Testis (tissue), 3 donors: Measurements from ENCODE around the gene NPSR1. TPM values are rescaled to one million over a fixed set of nuclear protein-coding genes. Genes with fewer than 3 reads are reported as not detected.

Source experiments
- DNase-seq: peaks from one replicate; pipeline ENCODE4 v3.0.0-alpha.2; 2019
- H3K27ac ChIP-seq, 2 donors: fragments of 200-600 bp; sonication (generic); one replicate each; pipeline ENCODE4 v1.5.1; 2019
- H3K27me3 ChIP-seq: fragments of 200-600 bp; sonication (generic); one replicate; pipeline ENCODE4 v1.5.1; 2019
- H3K36me3 ChIP-seq: fragments of 200-600 bp; sonication (generic); one replicate; pipeline ENCODE4 v1.5.1; 2017; ENCODE audit warnings: low read depth; ENCODE audit errors: missing control alignments
- H3K4me1 ChIP-seq: fragments of 200-600 bp; sonication (generic); one replicate; pipeline ENCODE4 v1.5.1; 2019
- H3K4me3 ChIP-seq, 2 donors: fragments of 200-600 bp; sonication (generic); one replicate each; pipeline ENCODE4 v1.5.1; 2017 to 2019
- H3K9me3 ChIP-seq: fragments of 200-600 bp; sonication (generic); one replicate; pipeline ENCODE4 v1.5.1; 2017
- POLR2A ChIP-seq: fragments of 450-650 bp; IDR thresholded peaks from one replicate; pipeline ENCODE4 v1.6.1; 2017; ENCODE audit warnings: antibody characterized with exemption, mild to moderate bottlenecking, moderate library complexity
- WGBS, 2 donors: methylation state at CpG; one replicate each; pipeline ENCODE4 v1.1.5; 2018; 5-methylcytosine and 5-hydroxymethylcytosine counted together
- intact Hi-C: fragments of 100-400 bp; cut with DNase I; formaldehyde crosslinking; loops from one replicate; pipeline ENCODE4 v1.15.1; 2023; ENCODE audit warnings: low total_unique reads
- polyA plus RNA-seq: library from polyadenylated mRNA; stranded (reverse); fragments of 350-450 nt; fragmentation: Illumina TruSeq; extraction: RNeasy Lipid Tissue Mini Kit (QIAGEN cat#74804); gene quantifications from one replicate; pipeline ENCODE4 v1.2.3, GENCODE V29; 2014; ENCODE audit warnings: low read depth, low replicate concordance; ENCODE audit not compliant: insufficient read depth
- total RNA-seq, 2 donors: library from RNA; depleted of rRNA; stranded (reverse); fragments of >200 nt; gene quantifications; one replicate each; pipeline ENCODE4 v1.2.3, GENCODE V29; 2016
- TF ChIP-seq, protein P1 (sequence below), 3 experiments: fragments of 450-650 bp in 2 of 3; fragments of 200-600 bp in 1 of 3; sonication (generic) in 1 of 3; IDR thresholded peaks; one replicate each; pipeline ENCODE4 v1.5.1; 2016 to 2019; ENCODE audit warnings: antibody characterized with exemption in 3 of 3, mild to moderate bottlenecking in 2 of 3, moderate library complexity in 1 of 3

The NPSR1 gene
- total and polyA plus RNA-seq, 3 donors from 2014 or later = 0.25 to 0.54 TPM; not detected in 1

DNA sequence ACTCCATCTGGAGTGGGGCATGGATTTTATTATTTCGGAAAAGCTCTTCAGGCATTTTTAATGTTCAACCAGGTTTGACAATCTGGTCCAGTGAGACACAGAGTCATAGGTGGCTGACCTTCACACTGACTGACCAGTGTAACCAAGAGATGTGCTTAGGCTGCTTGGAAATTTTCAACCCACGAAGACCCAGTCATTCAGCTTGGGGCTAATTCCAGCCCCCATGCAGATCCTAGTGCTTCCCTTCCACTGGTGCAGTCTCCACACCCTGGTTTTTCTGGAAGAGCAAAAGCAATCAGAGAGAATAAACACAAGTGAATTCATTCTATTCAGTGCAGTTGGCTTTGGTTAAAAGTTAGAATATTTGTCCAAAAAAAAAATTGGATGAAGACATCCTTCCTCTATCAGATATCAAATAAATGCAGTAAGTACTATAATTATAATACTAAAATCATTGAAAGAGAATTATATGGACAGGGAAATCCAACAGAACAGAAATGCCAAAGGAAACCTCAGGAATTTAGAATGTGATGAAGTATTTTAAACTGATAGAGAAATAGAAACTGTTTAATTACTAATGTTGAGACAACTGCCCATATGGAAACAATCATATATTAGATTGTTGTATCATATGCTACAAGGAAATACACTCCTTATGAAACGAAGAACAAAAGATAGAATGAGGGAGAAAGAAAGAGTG lies 178.0 kb downstream of the NPSR1 start:
- H3K27me3 ChIP-seq = no peaks in the 10 kb centered on the region
- 67 to 76% methylated on average over 3 of the region's 3 CpGs for WGBS, 2 donors
- H3K9me3 ChIP-seq = no peaks in the 10 kb centered on the region
- intact Hi-C loops = no loop called here
- no peak overlapping the region for H3K4me3 ChIP-seq
- no peaks in the 10 kb centered on the region for H3K36me3 ChIP-seq
- no peaks in the 10 kb centered on the region for H3K4me1 ChIP-seq
- TF ChIP-seq, protein P1, sequence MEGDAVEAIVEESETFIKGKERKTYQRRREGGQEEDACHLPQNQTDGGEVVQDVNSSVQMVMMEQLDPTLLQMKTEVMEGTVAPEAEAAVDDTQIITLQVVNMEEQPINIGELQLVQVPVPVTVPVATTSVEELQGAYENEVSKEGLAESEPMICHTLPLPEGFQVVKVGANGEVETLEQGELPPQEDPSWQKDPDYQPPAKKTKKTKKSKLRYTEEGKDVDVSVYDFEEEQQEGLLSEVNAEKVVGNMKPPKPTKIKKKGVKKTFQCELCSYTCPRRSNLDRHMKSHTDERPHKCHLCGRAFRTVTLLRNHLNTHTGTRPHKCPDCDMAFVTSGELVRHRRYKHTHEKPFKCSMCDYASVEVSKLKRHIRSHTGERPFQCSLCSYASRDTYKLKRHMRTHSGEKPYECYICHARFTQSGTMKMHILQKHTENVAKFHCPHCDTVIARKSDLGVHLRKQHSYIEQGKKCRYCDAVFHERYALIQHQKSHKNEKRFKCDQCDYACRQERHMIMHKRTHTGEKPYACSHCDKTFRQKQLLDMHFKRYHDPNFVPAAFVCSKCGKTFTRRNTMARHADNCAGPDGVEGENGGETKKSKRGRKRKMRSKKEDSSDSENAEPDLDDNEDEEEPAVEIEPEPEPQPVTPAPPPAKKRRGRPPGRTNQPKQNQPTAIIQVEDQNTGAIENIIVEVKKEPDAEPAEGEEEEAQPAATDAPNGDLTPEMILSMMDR (IDR thresholded peaks at IDR 0.05) = no peak
- TF ChIP-seq POLR2A = no peak
- H3K27ac ChIP-seq = no peak overlapping the region
- no peak for DNase-seq

GRCh38 chr7:34837316-34837715 lies 179.3 kb downstream of the NPSR1 start:
- Histone ChIP-seq H3K36me3 (no peaks in the 10 kb centered on the region), H3K4me3 (no peak overlapping the region), H3K9me3 (no peaks in the 10 kb centered on the region), H3K27me3 (no peaks in the 10 kb centered on the region), H3K27ac (no peak overlapping the region), H3K4me1 (no peaks in the 10 kb centered on the region)
- no peak for DNase-seq
- intact Hi-C loops = no loop called here
- TF ChIP-seq, protein P1 (IDR thresholded peaks at IDR 0.05) = no peak
- no peak for TF ChIP-seq POLR2A
- 66 to 76% methylated on average over 2 of the region's 2 CpGs for WGBS, 2 donors

- 63 to 75% methylated on average over 2 of the region's 2 CpGs for WGBS, 2 donors
- intact Hi-C loops = no loop called here
- Histone ChIP-seq H3K36me3 (no peaks in the 10 kb centered on the region), H3K27me3 (no peaks in the 10 kb centered on the region), H3K4me3 (no peak overlapping the region), H3K27ac (no peak overlapping the region), H3K4me1 (no peaks in the 10 kb centered on the region), H3K9me3 (no peaks in the 10 kb centered on the region)
- DNase-seq = no peak
- TF ChIP-seq, protein P1 (IDR thresholded peaks at IDR 0.05) = no peak
- no peak for TF ChIP-seq POLR2A
Observed at GRCh38 chr7:34837801-34838201, 179.8 kb downstream of the NPSR1 start.

DNA sequence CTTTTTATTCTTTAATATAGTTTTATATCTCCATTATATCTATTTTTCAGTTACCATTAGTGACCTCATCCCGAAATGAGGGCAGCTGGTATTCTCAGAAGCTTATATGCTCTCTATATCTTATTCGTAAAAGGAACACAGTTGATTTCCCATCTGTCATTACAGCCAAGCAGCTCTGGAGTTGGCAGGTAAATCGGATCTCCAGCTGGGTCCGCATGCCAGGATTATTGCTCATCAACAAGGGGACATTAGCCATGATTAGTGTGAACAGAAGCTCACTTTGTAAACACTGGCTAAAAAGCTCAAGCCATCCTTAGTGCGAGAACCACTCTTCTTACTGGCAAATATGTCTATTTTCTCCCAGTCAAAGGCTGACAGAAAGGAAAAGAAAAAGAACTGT lies 180.3 kb downstream of the NPSR1 start:
- DNase-seq = no peak
- intact Hi-C loops = no loop called here
- no peak overlapping the region for H3K4me3 ChIP-seq
- H3K27ac ChIP-seq = no peak overlapping the region
- H3K4me1 ChIP-seq = no peaks in the 10 kb centered on the region
- WGBS, 2 donors = 92% methylated on average over 5 of the region's 5 CpGs
- no peaks in the 10 kb centered on the region for H3K27me3 ChIP-seq
- no peak for TF ChIP-seq POLR2A
- TF ChIP-seq, protein P1 (IDR thresholded peaks at IDR 0.05) = no peak
- H3K36me3 ChIP-seq = no peaks in the 10 kb centered on the region
- no peaks in the 10 kb centered on the region for H3K9me3 ChIP-seq

- no peak for DNase-seq
- H3K9me3 ChIP-seq = no peaks in the 10 kb centered on the region
- no peaks in the 10 kb centered on the region for H3K27me3 ChIP-seq
- H3K27ac ChIP-seq = no peak overlapping the region
- no peak for TF ChIP-seq POLR2A
- H3K36me3 ChIP-seq = no peaks in the 10 kb centered on the region
- 67 to 71% methylated on average over 2 to 3 of the region's 3 CpGs for WGBS, 2 donors
- intact Hi-C loops = no loop called here
- no peaks in the 10 kb centered on the region for H3K4me1 ChIP-seq
- no peak overlapping the region for H3K4me3 ChIP-seq
Observed at GRCh38 chr7:34839645-34840044, 181.6 kb downstream of the NPSR1 start.
